ENCODE measurements around the gene SRP19. TPM values are rescaled to one million over a fixed set of nuclear protein-coding genes. Genes with fewer than 3 reads are reported as not detected.

Gene SRP19
- polyA plus RNA-seq, 4 donors: 68.5 to 92.4 (median 81.5) TPM

Other genes with a start within 250 kb of the SRP19 start
- gene APC, start 123.4 kb upstream of the SRP19 start, polyA plus RNA-seq (ENCODE audit: insufficient read length in 4 of 4): 10 to 100 TPM; 30.3 to 33.5 (median 32.0) TPM
- 100 to 1,000 TPM in 3 of 4 donors, 10 to 100 TPM in 1; 91.9 to 119 (median 108) TPM for gene REEP5, start 60.9 kb downstream of the SRP19 start, polyA plus RNA-seq (ENCODE audit: insufficient read length in 4 of 4)
- gene DCP2, start 115.5 kb downstream of the SRP19 start, polyA plus RNA-seq (ENCODE audit: insufficient read length in 4 of 4): 10 to 100 TPM; 33.8 to 44.9 (median 34.2) TPM